22Rv1 (cell line): ENCODE measurements around the gene MNX1.

Experiments
- CTCF ChIP-seq: fragments of 450-650 bp; IDR thresholded peaks from 2 replicates; pipeline ENCODE4 v1.5.1; 2017; ENCODE audit warnings: mild to moderate bottlenecking
- ZFX ChIP-seq: fragments of 450-650 bp; IDR thresholded peaks from 2 replicates; pipeline ENCODE4 v1.6.1; 2017; ENCODE audit warnings: antibody characterized with exemption, borderline replicate concordance

GRCh38 chr7:156993925-156994235 lies 16.6 kb downstream of the MNX1 start:
- TF ChIP-seq CTCF: no peak
- TF ChIP-seq ZFX: no peak
